ENCODE results near the gene PPP2R5A. TPM values are rescaled to one million over a fixed set of nuclear protein-coding genes. Genes with fewer than 3 reads are reported as not detected.

The PPP2R5A gene
- total and polyA plus RNA-seq, 2 of the 13 experiments (the other 11 are each of a cell fraction or from before 2014, with no cell fraction given) = 22.0 to 31.4 TPM

DNA sequence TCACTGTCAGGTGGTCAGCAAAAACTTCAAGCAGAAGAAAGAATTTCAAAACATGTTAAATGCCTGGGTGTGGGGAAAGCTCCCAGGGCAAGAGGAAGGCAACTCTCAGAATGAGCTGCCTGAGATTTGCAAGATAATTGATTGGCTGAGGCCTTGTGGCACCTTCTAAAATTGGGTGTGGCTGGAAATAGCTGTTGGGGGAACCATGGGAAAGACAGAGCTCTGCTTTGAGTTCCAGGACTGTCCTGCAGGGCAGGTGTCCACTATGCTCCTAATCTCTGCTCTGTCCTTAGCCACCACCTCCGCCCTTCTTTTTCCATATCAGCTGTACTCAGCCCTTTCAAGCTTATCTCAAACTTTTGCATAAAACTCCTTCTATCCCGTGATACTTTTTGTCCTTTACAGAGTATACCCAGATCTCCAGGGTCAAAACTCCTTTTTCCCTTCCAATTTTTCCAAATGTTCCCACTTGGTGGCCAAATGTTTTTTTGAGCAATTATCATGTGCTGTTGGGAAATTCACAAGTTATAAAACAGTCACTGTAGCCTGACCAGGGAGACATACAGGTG, 23.8 kb upstream of the PPP2R5A start (continued):
- TF ChIP-seq ZNF263 (CRISPR knock-in tag; IDR thresholded peaks at IDR 0.05) = no peak
- TF ChIP-seq ZNF713 (CRISPR knock-in tag; IDR thresholded peaks at IDR 0.05) = no peak
- TF ChIP-seq, protein P1, sequence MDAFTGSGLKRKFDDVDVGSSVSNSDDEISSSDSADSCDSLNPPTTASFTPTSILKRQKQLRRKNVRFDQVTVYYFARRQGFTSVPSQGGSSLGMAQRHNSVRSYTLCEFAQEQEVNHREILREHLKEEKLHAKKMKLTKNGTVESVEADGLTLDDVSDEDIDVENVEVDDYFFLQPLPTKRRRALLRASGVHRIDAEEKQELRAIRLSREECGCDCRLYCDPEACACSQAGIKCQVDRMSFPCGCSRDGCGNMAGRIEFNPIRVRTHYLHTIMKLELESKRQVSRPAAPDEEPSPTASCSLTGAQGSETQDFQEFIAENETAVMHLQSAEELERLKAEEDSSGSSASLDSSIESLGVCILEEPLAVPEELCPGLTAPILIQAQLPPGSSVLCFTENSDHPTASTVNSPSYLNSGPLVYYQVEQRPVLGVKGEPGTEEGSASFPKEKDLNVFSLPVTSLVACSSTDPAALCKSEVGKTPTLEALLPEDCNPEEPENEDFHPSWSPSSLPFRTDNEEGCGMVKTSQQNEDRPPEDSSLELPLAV (CRISPR knock-in tag; conservative IDR thresholded peaks at IDR 0.05; ENCODE audit: low read depth) = no peak
- TF ChIP-seq ZC3H4 (CRISPR knock-in tag; IDR thresholded peaks at IDR 0.05; ENCODE audit: borderline replicate concordance) = no peak
- TF ChIP-seq MAZ (IDR thresholded peaks at IDR 0.05; ENCODE audit: borderline replicate concordance, low read depth, low read length) = no peak
- no peak for TF ChIP-seq MAZ (CRISPR knock-in tag; IDR thresholded peaks at IDR 0.05; ENCODE audit: low read depth)
- TF ChIP-seq SSRP1 (CRISPR knock-in tag; IDR thresholded peaks at IDR 0.05) = no peak
- no peak for TF ChIP-seq ZNF12 (CRISPR knock-in tag; IDR thresholded peaks at IDR 0.05)
- TF ChIP-seq, protein P2, sequence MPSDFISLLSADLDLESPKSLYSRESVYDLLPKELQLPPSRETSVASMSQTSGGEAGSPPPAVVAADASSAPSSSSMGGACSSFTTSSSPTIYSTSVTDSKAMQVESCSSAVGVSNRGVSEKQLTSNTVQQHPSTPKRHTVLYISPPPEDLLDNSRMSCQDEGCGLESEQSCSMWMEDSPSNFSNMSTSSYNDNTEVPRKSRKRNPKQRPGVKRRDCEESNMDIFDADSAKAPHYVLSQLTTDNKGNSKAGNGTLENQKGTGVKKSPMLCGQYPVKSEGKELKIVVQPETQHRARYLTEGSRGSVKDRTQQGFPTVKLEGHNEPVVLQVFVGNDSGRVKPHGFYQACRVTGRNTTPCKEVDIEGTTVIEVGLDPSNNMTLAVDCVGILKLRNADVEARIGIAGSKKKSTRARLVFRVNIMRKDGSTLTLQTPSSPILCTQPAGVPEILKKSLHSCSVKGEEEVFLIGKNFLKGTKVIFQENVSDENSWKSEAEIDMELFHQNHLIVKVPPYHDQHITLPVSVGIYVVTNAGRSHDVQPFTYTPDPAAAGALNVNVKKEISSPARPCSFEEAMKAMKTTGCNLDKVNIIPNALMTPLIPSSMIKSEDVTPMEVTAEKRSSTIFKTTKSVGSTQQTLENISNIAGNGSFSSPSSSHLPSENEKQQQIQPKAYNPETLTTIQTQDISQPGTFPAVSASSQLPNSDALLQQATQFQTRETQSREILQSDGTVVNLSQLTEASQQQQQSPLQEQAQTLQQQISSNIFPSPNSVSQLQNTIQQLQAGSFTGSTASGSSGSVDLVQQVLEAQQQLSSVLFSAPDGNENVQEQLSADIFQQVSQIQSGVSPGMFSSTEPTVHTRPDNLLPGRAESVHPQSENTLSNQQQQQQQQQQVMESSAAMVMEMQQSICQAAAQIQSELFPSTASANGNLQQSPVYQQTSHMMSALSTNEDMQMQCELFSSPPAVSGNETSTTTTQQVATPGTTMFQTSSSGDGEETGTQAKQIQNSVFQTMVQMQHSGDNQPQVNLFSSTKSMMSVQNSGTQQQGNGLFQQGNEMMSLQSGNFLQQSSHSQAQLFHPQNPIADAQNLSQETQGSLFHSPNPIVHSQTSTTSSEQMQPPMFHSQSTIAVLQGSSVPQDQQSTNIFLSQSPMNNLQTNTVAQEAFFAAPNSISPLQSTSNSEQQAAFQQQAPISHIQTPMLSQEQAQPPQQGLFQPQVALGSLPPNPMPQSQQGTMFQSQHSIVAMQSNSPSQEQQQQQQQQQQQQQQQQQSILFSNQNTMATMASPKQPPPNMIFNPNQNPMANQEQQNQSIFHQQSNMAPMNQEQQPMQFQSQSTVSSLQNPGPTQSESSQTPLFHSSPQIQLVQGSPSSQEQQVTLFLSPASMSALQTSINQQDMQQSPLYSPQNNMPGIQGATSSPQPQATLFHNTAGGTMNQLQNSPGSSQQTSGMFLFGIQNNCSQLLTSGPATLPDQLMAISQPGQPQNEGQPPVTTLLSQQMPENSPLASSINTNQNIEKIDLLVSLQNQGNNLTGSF (CRISPR knock-in tag; IDR thresholded peaks at IDR 0.05) = no peak
- no peak for TF ChIP-seq ZMYM2 (CRISPR knock-in tag; IDR thresholded peaks at IDR 0.05)
- TF ChIP-seq TCF12 (IDR thresholded peaks at IDR 0.05) = no peak
- no peak for TF ChIP-seq TCF12 (CRISPR knock-in tag; IDR thresholded peaks at IDR 0.05)
- no peak for TF ChIP-seq FOXP1 (IDR thresholded peaks at IDR 0.05)
- TF ChIP-seq FOXP1 (CRISPR knock-in tag; IDR thresholded peaks at IDR 0.05) = no peak
- TF ChIP-seq, protein P3, sequence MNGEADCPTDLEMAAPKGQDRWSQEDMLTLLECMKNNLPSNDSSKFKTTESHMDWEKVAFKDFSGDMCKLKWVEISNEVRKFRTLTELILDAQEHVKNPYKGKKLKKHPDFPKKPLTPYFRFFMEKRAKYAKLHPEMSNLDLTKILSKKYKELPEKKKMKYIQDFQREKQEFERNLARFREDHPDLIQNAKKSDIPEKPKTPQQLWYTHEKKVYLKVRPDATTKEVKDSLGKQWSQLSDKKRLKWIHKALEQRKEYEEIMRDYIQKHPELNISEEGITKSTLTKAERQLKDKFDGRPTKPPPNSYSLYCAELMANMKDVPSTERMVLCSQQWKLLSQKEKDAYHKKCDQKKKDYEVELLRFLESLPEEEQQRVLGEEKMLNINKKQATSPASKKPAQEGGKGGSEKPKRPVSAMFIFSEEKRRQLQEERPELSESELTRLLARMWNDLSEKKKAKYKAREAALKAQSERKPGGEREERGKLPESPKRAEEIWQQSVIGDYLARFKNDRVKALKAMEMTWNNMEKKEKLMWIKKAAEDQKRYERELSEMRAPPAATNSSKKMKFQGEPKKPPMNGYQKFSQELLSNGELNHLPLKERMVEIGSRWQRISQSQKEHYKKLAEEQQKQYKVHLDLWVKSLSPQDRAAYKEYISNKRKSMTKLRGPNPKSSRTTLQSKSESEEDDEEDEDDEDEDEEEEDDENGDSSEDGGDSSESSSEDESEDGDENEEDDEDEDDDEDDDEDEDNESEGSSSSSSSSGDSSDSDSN (CRISPR knock-in tag; IDR thresholded peaks at IDR 0.05) = no peak
- 0 out of 2 replicates have a peak, but pooled peaks have one; percentile 9 for TF ChIP-seq SMC3 (IDR thresholded peaks at IDR 0.05; ENCODE audit: low read length)
- peak; percentile 38; the same call in 1 of the 2 replicates for TF ChIP-seq CEBPB (IDR thresholded peaks at IDR 0.05; ENCODE audit: borderline replicate concordance, low read depth, low read length)
- no peak for TF ChIP-seq KDM5B (CRISPR knock-in tag; IDR thresholded peaks at IDR 0.05; ENCODE audit: borderline replicate concordance)
- TF ChIP-seq ARNTL (CRISPR knock-in tag; IDR thresholded peaks at IDR 0.05) = no peak
- no peak for TF ChIP-seq HOXA5 (CRISPR knock-in tag; IDR thresholded peaks at IDR 0.05)
- no peak for TF ChIP-seq NBN (conservative IDR thresholded peaks at IDR 0.05)
- no peak for TF ChIP-seq ZNF264 (CRISPR knock-in tag; IDR thresholded peaks at IDR 0.05)
- TF ChIP-seq KLF12 (CRISPR knock-in tag; IDR thresholded peaks at IDR 0.05; ENCODE audit: borderline replicate concordance) = 0 out of 2 replicates have a peak, but pooled peaks have one; percentile 36
- no peak for TF ChIP-seq ZNF850 (CRISPR knock-in tag; conservative IDR thresholded peaks at IDR 0.05)
- TF ChIP-seq ZNF253 (CRISPR knock-in tag; IDR thresholded peaks at IDR 0.05; ENCODE audit: borderline replicate concordance) = no peak

All from HepG2 (cell line).